ENCODE results near the gene DPP6.

GRCh38 chr7:154836021-154836448, 783.8 kb downstream of the DPP6 start:
- TF ChIP-seq, protein P1, sequence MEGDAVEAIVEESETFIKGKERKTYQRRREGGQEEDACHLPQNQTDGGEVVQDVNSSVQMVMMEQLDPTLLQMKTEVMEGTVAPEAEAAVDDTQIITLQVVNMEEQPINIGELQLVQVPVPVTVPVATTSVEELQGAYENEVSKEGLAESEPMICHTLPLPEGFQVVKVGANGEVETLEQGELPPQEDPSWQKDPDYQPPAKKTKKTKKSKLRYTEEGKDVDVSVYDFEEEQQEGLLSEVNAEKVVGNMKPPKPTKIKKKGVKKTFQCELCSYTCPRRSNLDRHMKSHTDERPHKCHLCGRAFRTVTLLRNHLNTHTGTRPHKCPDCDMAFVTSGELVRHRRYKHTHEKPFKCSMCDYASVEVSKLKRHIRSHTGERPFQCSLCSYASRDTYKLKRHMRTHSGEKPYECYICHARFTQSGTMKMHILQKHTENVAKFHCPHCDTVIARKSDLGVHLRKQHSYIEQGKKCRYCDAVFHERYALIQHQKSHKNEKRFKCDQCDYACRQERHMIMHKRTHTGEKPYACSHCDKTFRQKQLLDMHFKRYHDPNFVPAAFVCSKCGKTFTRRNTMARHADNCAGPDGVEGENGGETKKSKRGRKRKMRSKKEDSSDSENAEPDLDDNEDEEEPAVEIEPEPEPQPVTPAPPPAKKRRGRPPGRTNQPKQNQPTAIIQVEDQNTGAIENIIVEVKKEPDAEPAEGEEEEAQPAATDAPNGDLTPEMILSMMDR (IDR thresholded peaks at IDR 0.05), result no peak
- TF ChIP-seq EP300 (IDR thresholded peaks at IDR 0.05), result no peak

All from ovary (tissue), 3 donors.